HG03469 (cell line): ENCODE measurements around the gene LCN2.

ENCODE experiments used
- ATAC-seq: cut with Tn5 transposase; IDR thresholded peaks from one replicate; pipeline ENCODE4 v1.9.1; 2021; ENCODE audit warnings: mild to moderate bottlenecking, moderate library complexity, moderate number of reproducible peaks; ENCODE audit not compliant: unreplicated experiment

The LCN2 gene

GRCh38 chr9:128146591-128147120 lies 2.6 kb upstream of the LCN2 start:
- ATAC-seq, result no peak

- no peak for ATAC-seq
Observed at GRCh38 chr9:128148509-128149000, 698 bp upstream of the LCN2 start.

GRCh38 chr9:128149951-128150593 lies 819 bp downstream of the LCN2 start:
- ATAC-seq, result no peak

DNA sequence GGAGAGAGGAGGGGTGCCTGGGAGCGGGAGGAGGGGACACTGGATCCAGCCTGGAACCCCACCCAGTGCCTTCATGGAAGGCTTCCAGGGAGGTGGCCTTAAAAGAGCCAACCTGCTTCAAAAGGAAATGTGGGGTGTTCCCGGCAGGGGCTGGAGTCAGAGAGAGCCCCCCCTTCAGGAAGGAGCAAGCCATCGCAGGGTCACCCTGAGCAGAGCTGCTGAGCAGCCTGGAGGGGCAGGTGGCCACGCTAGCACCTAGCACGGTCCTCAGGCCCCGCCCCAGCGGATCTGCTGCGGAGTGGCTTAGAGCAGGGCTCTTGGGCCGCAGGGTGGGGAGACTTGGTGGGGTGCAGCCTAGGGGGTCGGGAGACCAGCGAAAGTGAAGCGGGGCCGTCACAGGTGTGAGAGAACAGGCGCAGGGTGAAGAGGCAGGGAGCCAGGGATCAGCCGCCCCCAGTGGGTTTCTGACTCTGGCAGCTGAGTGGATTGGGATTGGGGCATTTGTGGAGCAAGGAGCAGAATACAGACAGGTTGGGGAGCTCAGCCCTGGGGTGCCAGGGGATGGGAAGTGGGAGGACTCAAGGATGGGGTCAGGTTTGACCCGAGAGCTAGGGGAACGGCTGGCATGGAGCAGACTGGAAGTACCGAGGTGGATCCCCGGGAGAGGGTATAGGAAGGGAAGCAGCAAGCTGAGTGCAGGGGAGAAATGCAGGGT lies 1.5 kb downstream of the LCN2 start:
- no peak for ATAC-seq

- no peak for ATAC-seq
Observed at GRCh38 chr9:128151309-128152132, 2.3 kb downstream of the LCN2 start.

DNA sequence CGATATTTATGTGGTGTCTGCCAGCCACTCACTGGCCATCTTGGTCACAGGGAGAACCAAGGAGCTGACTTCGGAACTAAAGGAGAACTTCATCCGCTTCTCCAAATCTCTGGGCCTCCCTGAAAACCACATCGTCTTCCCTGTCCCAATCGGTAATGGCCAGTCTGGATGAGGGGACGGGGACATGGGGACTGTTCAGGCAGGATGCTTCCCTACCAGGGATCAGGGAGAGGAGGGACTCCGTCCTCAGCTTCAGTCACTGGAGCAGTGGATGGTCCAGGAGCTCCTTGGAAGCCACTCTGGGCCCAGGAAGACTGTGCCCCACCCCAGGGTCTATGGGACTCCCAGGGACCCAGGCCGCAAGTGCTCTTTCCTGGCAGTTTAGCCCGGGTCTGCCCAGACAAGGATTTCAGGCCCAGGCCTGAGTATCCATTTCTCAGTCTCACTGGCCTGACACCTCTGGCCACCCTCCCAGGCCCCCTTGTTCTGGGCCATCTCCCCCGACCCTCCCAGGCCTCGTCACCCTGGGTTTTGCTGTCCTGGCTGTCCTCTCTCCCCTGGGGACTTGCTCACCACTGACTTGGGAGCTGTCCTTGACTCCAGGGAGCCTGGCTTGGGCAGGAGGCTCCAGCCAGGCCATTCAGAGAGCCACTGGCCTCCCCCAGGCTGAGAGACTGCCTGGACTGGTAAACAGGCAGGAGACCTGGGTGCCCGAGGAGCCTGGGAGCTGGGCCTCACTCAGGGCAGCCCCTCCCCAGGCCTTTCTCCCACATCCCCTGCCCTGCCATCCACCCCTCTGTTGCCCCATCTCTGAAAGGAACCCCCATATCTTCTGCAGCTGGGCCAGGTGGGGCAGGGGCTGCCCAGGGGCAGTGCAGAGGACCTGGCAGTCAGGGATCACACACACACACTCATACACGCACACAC lies 3.1 kb downstream of the LCN2 start:
- ATAC-seq, result no peak

DNA sequence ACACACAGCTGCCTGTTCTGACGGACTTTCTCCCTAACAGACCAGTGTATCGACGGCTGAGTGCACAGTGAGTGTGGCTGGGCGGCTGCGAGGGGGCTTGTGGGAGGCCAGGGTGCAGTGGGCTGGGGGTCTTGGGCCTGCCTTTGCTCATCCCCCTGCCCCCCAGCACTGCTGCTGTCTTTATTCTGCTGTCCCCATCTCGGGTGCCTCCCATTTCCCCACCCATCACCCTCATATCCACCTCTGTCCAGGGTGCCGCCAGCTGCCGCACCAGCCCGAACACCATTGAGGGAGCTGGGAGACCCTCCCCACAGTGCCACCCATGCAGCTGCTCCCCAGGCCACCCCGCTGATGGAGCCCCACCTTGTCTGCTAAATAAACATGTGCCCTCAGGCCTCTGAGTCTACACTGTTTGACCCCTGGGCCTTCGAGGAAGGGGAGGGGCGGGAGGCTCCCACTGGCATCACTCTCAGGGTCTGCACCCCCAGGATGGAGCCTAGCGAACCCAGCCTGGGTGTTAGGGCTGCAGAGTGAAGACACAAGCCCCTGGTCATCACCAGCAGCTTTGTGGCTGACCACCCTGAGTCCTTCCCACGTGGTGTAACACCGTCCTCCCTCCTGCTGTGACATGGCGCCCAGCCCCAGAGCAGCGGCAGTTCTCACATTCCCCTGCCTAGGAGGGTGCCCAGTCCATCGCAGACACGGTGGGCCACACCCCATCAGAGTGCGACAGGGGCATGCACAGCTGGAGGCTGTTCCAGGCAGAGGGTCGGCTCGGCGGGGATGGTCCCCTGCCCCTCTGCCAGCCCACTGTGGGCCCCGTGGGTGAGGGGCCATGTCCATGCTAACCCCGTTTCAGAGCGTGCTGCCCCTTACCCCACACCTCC lies 4.0 kb downstream of the LCN2 start:
- ATAC-seq, result no peak

- no peak for ATAC-seq
Observed at GRCh38 chr9:128153947-128154695, 4.9 kb downstream of the LCN2 start.

GRCh38 chr9:128155736-128156500 lies 6.7 kb downstream of the LCN2 start:
- no peak for ATAC-seq

DNA sequence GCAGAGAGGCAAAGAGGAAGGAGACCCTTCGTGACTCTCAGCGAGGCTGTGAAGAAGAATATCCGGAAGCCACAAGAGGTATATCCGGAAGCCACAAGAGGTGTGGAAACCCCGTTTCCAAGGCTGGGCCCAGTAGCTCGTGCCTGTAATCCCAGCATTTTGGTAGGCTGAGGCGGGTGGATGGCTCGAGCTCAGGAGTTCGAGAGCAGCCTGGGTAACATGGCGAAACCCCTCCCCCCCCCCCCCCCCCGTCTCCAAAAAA lies 10.2 kb downstream of the LCN2 start:
- ATAC-seq, result no peak

DNA sequence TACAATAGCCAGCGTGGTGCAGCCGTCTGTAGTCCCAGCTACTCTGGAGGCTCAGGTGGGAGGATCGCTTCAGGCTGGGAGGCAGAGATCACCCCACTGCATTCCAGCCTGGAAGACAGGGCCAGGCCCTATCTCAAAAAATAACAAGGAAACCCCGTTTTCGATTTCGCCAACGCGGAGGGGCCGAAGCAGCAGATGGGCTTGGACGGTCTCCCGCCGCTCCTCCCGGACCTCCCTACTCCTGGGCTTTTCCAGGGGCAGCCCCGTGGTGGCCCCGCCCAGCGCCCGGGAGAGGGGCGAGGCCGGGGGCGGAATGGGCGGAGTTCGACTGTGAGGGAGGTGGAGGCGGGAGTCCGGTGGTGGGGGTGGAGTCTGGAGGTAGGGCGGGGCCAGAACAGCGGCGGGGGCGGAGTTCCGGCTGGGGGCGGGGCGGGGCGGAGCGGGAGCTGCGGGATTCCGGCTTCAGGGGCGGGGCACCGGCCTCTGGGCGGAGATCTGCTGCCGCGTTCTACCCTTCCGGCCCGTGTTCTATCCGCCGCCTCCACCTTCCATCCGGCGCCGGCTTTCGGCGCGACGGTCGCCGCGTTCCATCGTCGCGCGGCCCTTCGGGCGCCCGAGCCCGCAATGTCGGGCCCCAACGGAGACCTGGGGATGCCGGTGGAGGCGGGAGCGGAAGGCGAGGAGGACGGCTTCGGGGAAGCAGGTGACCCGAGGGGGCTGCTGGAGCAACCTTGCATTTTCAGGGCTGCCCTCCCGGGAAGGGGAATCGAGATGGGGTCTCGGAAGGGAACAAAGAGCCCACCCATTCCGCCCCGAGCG lies 10.7 kb downstream of the LCN2 start, which contains the start of gene BBLN:
Gene BBLN, plus strand, starts transcription at position 482 of the 819 bp plus-strand sequence. Its CDS starts 143 bp downstream, at position 625.
- no peak for ATAC-seq

GRCh38 chr9:128160603-128160987 lies 11.3 kb downstream of the LCN2 start:
- no peak for ATAC-seq

DNA sequence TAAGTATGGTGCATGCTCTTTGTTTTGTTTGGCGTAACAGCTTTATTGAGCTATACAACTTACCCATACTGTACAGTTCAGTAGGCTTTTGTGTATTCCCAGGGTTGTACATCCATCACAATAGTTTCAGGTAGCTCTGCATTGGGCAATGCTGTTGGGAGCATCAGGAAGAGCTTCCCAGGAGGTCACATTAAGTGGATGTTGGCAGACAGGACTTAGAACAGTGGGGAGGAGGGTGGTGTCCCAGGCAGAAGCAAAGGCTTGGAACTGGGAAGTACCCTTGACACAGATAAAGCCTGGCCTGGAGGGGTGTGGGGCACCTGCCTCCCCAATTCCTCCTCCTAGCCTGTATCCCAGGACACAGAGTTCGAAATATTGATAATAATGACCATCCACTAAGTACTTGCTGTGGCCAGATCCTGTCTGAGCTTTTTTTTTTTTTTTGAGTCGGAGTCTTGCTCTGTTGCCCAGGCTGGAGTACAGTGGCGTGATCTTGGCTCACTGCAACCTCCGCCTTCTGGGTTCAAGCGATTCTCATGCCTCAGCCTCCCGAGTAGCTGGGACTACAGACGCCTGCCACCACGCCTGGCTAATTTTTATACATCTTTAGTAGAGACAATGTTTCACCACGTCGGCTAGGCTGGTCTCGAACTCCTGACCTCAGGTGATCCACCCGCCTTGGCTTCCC lies 12.1 kb downstream of the LCN2 start:
- no peak for ATAC-seq

DNA sequence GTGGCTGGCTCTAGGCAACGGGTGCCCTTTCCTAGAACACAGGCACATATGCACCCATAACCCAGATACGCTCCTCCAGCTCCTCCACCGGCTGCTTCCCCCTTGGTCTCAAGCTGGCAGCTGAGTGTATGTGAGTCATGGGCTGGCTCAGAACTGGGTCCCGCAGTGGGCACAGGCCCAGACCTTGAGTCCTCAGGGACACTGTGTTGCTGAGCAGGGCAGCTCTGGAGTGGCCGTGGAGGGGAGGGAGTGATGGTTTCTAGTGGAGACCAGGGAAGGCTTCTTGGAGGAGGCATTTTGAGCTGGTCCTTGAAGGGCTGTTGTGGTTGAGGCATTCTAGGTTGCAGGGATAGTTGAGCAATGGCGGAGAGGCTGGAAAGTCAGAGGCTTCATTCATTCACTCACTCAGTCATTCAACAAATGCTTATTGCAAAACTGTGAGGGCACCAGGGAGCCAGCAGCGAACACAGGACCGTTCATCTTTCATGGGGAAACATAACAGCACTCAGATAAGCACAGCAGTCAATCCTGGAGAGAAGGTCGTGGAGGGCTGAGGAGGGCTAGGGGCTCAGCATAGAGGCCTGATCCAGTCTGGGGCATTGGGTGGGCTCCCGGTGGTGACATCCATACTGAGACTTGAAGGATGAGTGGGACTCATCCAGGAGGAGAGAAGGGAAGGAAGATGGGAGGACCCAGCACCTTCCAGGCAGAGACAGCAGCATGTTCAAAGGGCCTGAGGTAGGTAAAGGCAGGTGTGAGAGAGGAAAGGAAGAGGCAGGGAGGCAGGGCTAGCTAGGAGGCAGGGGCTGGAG lies 13.2 kb downstream of the LCN2 start:
- ATAC-seq, result no peak

GRCh38 chr9:128163027-128163515 lies 13.8 kb downstream of the LCN2 start:
- no peak for ATAC-seq
